Endothelial cell (in vitro differentiated cells): ENCODE data around the gene TBC1D22A. TPM values are rescaled to one million over a fixed set of nuclear protein-coding genes. Genes with fewer than 3 reads are reported as not detected.
A peak's percentile ranks its signal among the peaks of the same experiment; 100 is the strongest.

Source experiments
- DNase-seq: peaks from one replicate; pipeline ENCODE4 v3.0.0; 2021; ENCODE audit warnings: low spot score
- H3K27ac Mint-ChIP-seq: one replicate; pipeline ENCODE4 v1.8.0; 2021; ENCODE audit warnings: mixed read lengths, inconsistent platforms; ENCODE audit not compliant: unreplicated experiment
- H3K27me3 Mint-ChIP-seq: one replicate; pipeline ENCODE4 v1.8.0; 2021; ENCODE audit warnings: mild to moderate bottlenecking, moderate library complexity, mixed read lengths, inconsistent platforms; ENCODE audit not compliant: unreplicated experiment
- H3K36me3 Mint-ChIP-seq: one replicate; pipeline ENCODE4 v1.8.0; 2021; ENCODE audit warnings: mild to moderate bottlenecking, low read depth, mixed read lengths, inconsistent platforms; ENCODE audit not compliant: unreplicated experiment
- H3K4me1 Mint-ChIP-seq: one replicate; pipeline ENCODE4 v1.8.0; 2021; ENCODE audit warnings: mild to moderate bottlenecking, mixed read lengths, inconsistent platforms; ENCODE audit not compliant: unreplicated experiment
- H3K4me3 Mint-ChIP-seq: one replicate; pipeline ENCODE4 v1.8.0; 2021; ENCODE audit warnings: mild to moderate bottlenecking, mixed read lengths, inconsistent platforms; ENCODE audit not compliant: unreplicated experiment
- H3K9me3 Mint-ChIP-seq: one replicate; pipeline ENCODE4 v1.8.0; 2021; ENCODE audit warnings: mixed read lengths, inconsistent platforms; ENCODE audit not compliant: unreplicated experiment
- CTCF ChIP-seq: fragments of 200-600 bp; sonication (generic); IDR thresholded peaks from one replicate; pipeline ENCODE4 v1.5.0; 2021; ENCODE audit warnings: antibody characterized with exemption; ENCODE audit not compliant: unreplicated experiment
- total RNA-seq: library from RNA; stranded (reverse); fragmentation: NEBNext Ultra II Directional; extraction: Animal tissue kit (Norgen Biotek cat#: 25700); gene quantifications from one replicate; pipeline ENCODE4 v1.2.1, GENCODE V29; 2021; ENCODE audit not compliant: unreplicated experiment

Gene TBC1D22A
- total RNA-seq, 1 donor from 2014 or later = 25.3 TPM

GRCh38 chr22:46741974-46742519, 20.4 kb upstream of the TBC1D22A start:
- TF ChIP-seq CTCF = no peak
- H3K9me3 Mint-ChIP-seq = no peaks in the 10 kb centered on the region
- peaks cover 3% of the 10 kb centered on the region for H3K4me1 Mint-ChIP-seq
- peaks cover 6% of the 10 kb centered on the region for H3K27me3 Mint-ChIP-seq
- H3K27ac Mint-ChIP-seq = no peak overlapping the region
- no peak overlapping the region for H3K4me3 Mint-ChIP-seq
- H3K36me3 Mint-ChIP-seq = no peaks in the 10 kb centered on the region
- no peak for DNase-seq

DNA sequence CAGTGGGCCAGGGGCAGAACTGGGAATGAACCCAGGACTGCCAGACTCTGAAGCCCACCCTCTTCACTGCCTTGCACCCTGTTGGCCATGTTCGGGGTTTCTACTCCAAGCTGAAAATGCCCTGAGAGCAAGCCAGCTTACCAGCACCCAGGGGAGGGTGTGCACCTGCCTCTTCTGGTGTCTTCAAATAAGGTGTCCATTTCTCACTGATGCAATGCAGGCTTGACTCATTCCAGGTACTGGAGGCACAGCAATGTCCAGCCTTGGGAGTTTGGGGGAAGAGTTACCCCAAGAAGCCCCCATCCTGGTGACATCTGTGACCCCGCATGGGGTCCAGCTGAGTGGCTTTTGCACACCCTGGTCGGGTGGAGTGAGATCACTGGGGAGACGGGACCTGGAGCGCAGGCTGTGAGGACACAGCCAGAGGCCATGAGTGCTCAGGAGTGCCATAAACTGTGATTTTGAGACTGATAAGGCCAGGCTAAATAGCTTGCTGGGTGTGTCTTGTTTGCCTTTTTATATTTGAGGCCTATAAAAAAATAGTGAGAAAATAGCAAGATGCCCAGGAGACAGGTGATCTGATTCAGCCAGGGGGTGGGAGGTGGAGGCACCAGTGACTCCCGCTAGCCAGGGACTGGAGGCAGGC, 19.8 kb upstream of the TBC1D22A start:
- DNase-seq = no peak

GRCh38 chr22:46744581-46744980, 17.9 kb upstream of the TBC1D22A start:
- Mint-ChIP-seq H3K4me1 (peaks cover 9% of the 10 kb centered on the region), H3K4me3 (no peak overlapping the region), H3K9me3 (no peaks in the 10 kb centered on the region), H3K27ac (no peak overlapping the region), H3K27me3 (peaks cover 10% of the 10 kb centered on the region), H3K36me3 (peaks cover 6% of the 10 kb centered on the region)
- DNase-seq = no peak
- no peak for TF ChIP-seq CTCF

More for the DNA sequence above, 19.8 kb upstream of the TBC1D22A start:
- no peak for TF ChIP-seq CTCF
- Mint-ChIP-seq H3K27me3 (peaks cover 6% of the 10 kb centered on the region), H3K36me3 (no peaks in the 10 kb centered on the region), H3K4me1 (no peaks in the 10 kb centered on the region), H3K27ac (no peak overlapping the region), H3K9me3 (no peaks in the 10 kb centered on the region), H3K4me3 (no peak overlapping the region)

DNA sequence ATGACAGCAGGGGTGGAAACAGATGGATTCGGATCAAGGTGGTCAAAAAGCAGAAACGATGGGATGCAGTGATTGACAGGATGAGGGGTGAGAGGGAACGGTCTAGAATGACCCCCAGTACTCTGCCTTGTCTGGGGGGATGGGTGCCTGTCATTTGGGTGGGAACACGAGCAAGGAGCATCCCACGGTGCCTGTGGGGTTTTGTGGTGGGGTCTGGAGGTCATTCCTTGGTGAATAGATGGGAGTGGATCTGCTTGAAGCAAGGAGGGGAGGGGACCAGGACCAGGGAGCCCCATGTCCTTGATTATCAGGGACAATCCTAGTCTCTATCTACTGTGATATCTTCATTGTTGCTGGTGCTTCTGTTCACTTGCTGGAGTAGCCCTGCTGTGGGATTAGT, 16.3 kb upstream of the TBC1D22A start:
- Mint-ChIP-seq H3K9me3 (no peaks in the 10 kb centered on the region), H3K27ac (no peak overlapping the region)

More for the DNA sequence above, 16.3 kb upstream of the TBC1D22A start:
- H3K27me3 Mint-ChIP-seq = peaks cover 11% of the 10 kb centered on the region
- no peak for DNase-seq
- H3K36me3 Mint-ChIP-seq = peaks cover 6% of the 10 kb centered on the region
- peaks cover 20% of the 10 kb centered on the region for H3K4me1 Mint-ChIP-seq
- no peak for TF ChIP-seq CTCF
- peak overlapping the region; percentile 76 for H3K4me3 Mint-ChIP-seq
